Upper lobe of left lung (tissue), 4 donors: ENCODE measurements around the gene PTPRM.

Experiments
- CTCF ChIP-seq, 6 experiments: fragments of 450-650 bp in 4 of 6; fragments of 200-600 bp in 2 of 6; sonication (generic) in 2 of 6; IDR thresholded peaks; one replicate each; pipeline ENCODE4 v1.5.1; 2016 to 2019; ENCODE audit warnings: antibody characterized with exemption in 6 of 6
- EP300 ChIP-seq, 4 donors: sonication (generic); formaldehyde crosslinking; IDR thresholded peaks; one replicate each; pipeline ENCODE4 v1.5.1; 2017; ENCODE audit warnings: antibody characterized with exemption in 4 of 4, control low read depth in 2 of 4
- POLR2A ChIP-seq, 4 donors: fragments of 450-650 bp; IDR thresholded peaks; one replicate each; pipeline ENCODE4 v1.5.1; 2016 to 2017; ENCODE audit warnings: antibody characterized with exemption in 4 of 4, mild to moderate bottlenecking in 2 of 4

- TF ChIP-seq CTCF (IDR thresholded peaks at IDR 0.05) (no peak), POLR2A (IDR thresholded peaks at IDR 0.05) (no peak), EP300 (IDR thresholded peaks at IDR 0.05) (no peak)
These were observed 482.0 kb downstream of the PTPRM start for GRCh38 chr18:8049147-8049546.
